Measurements from ENCODE around the gene FAM184B.

The FAM184B gene

GRCh38 chr4:17635056-17635455 lies 146.4 kb downstream of the FAM184B start:
- no peak for DNase-seq (ENCODE audit: low read depth)

DNA sequence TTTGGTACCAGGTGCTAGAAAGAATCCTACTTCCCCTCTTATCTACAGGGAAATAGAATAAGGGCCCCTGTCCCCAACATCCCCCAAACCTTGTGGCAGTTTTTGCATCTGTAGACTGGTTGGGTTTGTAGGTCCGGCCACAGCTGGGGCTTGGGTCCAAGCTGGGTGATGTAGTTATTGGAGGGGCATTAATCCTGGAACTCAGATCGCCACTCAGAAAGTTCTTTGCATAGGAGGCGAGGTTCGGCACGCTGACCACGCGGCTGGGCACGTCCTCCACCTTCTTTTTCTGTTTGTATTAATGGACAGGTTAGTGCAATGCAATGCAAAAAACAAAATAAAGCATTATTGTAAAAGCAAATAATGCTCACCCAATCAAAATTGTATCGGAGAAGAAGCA lies 147.8 kb downstream of the FAM184B start:
- DNase-seq (ENCODE audit: low read depth): no peak

DNA sequence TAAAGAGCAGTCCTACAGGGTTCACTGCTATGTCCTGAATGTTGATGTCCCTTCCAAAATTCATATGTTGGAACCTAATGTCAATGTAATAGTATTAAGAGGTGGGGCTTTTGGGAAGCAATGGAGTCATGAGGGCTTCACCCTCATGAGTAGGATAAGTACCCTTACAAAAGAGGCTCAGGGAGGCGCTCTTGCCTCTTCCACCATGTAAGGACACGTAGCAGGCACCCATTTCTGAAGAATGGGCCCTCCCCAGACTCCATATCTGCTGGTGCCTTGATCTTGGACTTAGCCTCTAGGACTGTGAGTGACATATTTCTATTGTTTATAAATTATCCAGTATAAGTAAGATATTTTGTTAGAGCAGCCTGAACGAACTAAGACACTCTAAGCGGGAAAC lies 151.2 kb downstream of the FAM184B start:
- no peak for DNase-seq (ENCODE audit: low read depth)

DNA sequence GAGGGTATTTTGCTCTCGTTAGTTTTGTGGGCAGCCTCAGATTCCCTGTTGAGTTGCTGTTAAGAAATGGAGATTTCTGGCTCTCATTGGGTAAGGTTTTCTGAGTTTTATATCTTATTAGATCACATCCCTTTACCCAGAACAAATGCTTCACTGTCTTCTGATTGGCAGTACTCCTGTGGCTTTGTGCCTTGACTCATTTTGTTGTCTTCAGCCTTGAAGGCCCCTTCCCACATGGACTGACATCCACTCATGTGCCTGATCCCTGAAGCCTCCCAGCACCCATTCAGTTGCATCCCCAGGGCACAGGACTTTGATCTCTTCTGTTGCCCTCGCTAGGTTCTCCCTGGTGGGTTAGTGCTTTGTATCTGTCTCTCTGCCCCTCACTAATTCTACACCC lies 156.6 kb downstream of the FAM184B start:
- DNase-seq (ENCODE audit: low read depth): no peak

DNA sequence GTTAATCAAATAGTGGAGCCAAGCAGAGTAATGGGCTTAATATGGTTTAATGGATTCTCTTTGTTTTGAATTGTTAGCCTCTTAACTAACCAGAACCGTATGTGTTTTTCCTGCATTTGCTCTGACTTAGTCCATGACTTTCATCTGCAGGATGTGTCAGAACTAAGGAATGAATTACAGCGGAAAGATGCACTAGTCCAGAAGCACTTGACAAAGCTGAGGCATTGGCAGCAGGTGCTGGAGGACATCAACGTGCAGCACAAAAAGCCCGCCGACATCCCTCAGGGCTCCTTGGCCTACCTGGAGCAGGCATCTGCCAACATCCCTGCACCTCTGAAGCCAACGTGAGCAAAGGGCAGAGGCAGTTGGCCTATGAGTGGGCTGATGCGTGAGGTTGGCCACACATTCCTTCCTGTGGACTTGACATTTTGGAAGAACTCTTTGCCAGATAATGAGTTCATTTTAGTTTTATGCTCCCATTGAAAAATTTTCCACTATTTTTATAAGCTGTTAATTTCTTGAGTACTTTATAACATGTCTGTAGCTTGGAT lies 157.9 kb downstream of the FAM184B start:
- no peak for DNase-seq (ENCODE audit: low read depth)

- DNase-seq (ENCODE audit: low read depth): no peak
These were observed 161.9 kb downstream of the FAM184B start for GRCh38 chr4:17619416-17620105.

GRCh38 chr4:17618926-17619325 lies 162.5 kb downstream of the FAM184B start:
- DNase-seq (ENCODE audit: low read depth): no peak

- no peak for DNase-seq (ENCODE audit: low read depth)
These were observed 165.1 kb downstream of the FAM184B start for GRCh38 chr4:17616283-17616682.

- peak; percentile 93 for DNase-seq (ENCODE audit: low read depth)
These were observed 166.8 kb downstream of the FAM184B start, which contains the start of gene MED28 for GRCh38 chr4:17614416-17615299. TSS of gene MED28 (plus strand) at chr4:17614641. CDS start at chr4:17614655, 14 bp downstream.

- DNase-seq (ENCODE audit: low read depth): peak; percentile 7
These were observed 167.5 kb downstream of the FAM184B start for GRCh38 chr4:17613761-17614415.

GRCh38 chr4:17605236-17605635 lies 176.2 kb downstream of the FAM184B start:
- no peak for DNase-seq (ENCODE audit: low read depth)

- no peak for DNase-seq (ENCODE audit: low read depth)
These were observed 181.6 kb downstream of the FAM184B start for GRCh38 chr4:17599826-17600225.

DNA sequence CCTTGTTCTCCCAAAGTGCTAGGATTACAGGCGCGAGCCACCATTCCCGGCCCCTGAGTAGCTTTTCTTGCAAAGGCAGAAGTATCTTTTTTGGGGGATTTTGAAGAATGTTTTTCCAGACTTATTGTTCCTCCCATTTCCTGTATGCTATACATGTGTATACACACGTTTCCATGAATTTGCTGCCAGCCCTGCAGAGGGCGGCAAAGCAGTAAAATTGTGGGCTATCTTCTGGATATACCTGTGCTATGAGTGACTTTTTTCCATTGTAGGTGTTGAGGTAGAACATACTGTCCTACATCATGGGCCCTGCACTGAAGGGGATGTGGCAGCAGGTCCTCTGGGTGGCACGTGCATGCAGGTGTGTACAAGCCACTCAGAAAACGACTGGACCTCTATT lies 183.9 kb downstream of the FAM184B start:
- DNase-seq (ENCODE audit: low read depth): no peak

DNA sequence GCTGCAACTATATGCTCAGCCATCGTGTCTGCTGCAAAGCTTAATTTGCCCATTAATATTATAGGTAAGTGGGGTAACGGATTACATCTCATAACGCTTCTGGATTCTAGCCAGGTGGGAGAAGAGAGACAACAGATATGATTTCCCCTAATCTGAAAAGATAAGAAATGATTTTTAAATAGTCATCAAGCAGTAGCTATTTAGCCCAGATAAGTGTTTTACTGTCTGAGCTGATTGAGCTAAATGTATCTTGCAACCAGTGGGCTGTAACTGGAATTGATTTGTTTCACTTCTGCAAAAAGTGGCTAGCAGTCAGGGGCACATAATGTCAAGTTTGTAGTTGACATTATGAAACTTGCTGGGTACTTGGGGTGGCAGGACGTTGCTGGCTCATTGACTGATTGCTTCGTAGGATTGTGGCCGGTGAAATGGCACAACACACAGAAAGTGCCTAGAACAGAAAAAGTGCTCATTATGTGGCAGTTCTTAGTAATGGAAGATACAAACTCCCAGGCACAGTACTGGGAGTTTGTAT lies 185.9 kb downstream of the FAM184B start:
- DNase-seq (ENCODE audit: low read depth): no peak

GRCh38 chr4:17589355-17589754 lies 192.1 kb downstream of the FAM184B start:
- DNase-seq (ENCODE audit: low read depth): no peak

DNA sequence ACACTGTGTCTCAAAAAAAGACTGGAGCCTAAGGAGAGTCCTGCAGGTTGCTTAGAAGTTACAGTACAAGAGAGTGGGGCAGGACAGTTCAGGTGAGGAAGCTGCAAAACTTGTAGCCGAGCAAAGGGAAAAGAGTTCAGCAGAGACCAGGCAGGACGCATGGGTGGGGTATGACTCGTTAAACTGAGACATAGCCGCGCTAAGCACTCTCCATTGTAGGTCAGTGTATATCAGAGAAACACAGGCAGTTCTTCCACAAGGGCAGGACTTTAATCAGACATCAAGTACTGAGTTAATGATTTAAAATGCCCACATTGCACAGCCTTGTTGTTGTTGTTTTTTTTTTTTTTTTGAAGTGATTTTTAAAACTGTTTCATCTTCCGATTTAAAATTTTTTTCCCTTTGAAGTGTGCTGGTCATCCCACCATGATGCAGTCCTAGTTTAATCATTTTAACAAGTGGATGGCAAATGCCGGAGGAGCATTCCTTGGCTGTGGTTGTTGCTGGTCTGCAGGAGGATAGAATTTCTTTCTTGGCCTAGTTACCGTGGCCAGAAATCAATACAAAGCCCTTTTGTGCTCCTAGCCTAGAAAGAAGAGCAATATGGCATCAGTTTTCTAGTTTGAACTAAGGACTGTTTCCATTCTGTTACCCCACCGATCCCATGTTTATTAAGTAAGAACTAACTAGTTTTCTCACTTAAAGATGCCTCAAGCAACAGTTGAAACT lies 194.2 kb downstream of the FAM184B start:
- DNase-seq (ENCODE audit: low read depth): no peak

DNA sequence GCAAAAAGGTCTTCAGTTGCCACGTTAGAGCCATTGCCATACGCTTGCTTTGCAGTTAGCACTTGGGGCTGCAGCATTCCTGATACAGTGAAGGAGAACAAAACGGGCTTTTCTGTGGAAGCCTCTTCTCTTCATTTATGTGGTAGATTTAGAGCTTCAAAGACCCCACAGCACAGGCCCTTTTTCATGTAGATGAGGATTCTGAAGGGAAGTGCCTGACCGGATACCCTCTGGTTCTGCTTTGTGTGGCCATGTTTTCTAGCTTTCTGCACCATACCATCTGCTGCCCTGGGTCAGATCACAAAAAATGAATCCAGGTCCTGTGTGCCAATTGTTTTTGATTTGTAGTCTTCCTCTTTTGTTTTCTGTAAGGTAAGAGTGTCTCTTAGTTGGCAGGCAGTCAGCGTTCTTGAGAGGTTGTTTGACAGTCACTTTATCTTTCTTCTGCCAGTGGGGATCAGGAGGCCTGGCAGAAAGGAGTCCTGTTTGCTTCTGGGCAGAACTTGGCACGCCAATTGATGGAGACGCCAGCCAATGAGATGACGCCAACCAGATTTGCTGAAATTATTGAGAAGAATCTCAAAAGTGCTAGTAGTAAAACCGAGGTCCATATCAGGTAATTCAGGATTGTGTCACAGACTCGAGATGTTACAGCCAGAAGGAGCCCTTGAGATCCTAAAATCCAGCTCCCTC lies 196.8 kb downstream of the FAM184B start:
- no peak for DNase-seq (ENCODE audit: low read depth)

DNA sequence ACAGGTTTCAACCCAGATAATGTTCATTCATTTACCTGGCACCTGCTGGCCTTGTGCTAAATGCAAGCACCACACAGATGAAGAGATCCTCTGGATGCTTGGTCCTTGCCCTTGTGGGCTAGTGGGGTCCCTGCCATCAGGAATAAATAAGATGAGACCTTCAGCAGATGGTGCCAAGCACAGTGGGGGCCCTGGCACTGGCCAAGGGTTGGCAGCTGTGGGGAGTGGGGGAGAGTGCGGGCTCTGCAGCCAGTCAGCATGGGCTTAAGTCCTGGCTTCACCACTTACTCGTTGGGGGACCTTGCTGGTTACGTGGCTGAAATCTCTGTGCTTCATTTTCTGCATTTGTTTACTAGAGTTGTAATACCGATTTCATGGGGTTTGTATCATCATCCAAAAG lies 197.5 kb downstream of the FAM184B start:
- no peak for DNase-seq (ENCODE audit: low read depth)

DNA sequence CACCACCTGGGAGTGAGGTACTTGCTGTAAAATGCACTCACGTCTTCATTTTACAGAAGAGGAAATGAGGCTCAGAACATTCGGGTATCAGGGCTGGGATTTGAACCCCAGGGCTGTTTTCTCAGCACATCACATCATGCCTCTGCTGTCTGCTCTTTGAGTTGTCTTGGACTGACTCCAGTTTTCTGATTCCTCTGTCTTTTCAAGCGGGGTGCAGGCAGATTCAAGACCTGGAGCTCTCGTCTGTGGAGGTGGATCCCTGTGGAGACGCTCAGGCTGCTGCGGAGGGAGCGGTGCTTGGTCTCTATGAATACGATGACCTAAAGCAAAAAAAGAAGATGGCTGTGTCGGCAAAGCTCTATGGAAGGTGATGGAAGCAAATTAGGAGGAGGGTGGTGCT lies 198.1 kb downstream of the FAM184B start:
- no peak for DNase-seq (ENCODE audit: low read depth)

- no peak for DNase-seq (ENCODE audit: low read depth)
These were observed 200.5 kb downstream of the FAM184B start for GRCh38 chr4:17580969-17581368.
